HCT116 (cell line): ENCODE results near the gene KSR2.

Source experiments
- CBX3 ChIP-seq: IDR thresholded peaks from 2 replicates; pipeline ENCODE4 v1.6.1; 2012; ENCODE audit warnings: low read depth
- CEBPB ChIP-seq: IDR thresholded peaks from 2 replicates; pipeline ENCODE4 v1.6.1; 2012; ENCODE audit warnings: low read depth
- CTCF ChIP-seq, 3 experiments: fragments of 200-600 bp in 1 of 3; sonication (generic) in 1 of 3; IDR thresholded peaks in 2 of 3; conservative IDR thresholded peaks in 1 of 3; 2 replicates each; pipeline ENCODE4 v1.5.1; 2012 to 2017; ENCODE audit warnings: low read depth in 2 of 3, low read length in 2 of 3, antibody characterized with exemption in 1 of 3, borderline replicate concordance in 1 of 3, control low read depth in 1 of 3, mild to moderate bottlenecking in 1 of 3, mixed read lengths in 1 of 3, mixed run types in 1 of 3, moderate library complexity in 1 of 3; ENCODE audit not compliant: insufficient read depth in 1 of 3
- EZH2 ChIP-seq: fragments of 200-600 bp; sonication (generic); IDR thresholded peaks from 2 replicates; pipeline ENCODE4 v1.6.1; 2017; ENCODE audit warnings: antibody characterized with exemption, mixed run types
- EZH2phosphoT487 ChIP-seq: fragments of 200-600 bp; IDR thresholded peaks from 2 replicates; pipeline ENCODE4 v1.6.1; 2018; ENCODE audit warnings: antibody characterized with exemption, borderline replicate concordance
- POLR2A ChIP-seq: IDR thresholded peaks from 2 replicates; pipeline ENCODE4 v1.7.0; 2011; ENCODE audit warnings: borderline replicate concordance; ENCODE audit not compliant: insufficient read depth, insufficient read length; ENCODE audit errors: extremely low read depth
- RAD21 ChIP-seq: IDR thresholded peaks from 2 replicates; pipeline ENCODE4 v1.6.1; 2012; ENCODE audit warnings: low read depth, mild to moderate bottlenecking
- SIN3A ChIP-seq: IDR thresholded peaks from 2 replicates; pipeline ENCODE4 v1.6.1; 2012; ENCODE audit warnings: low read depth
- TCF7L2 ChIP-seq: IDR thresholded peaks from 2 replicates; pipeline ENCODE4 v1.7.0; 2011; ENCODE audit warnings: borderline replicate concordance, inconsistent platforms; ENCODE audit not compliant: insufficient read depth, insufficient read length; ENCODE audit errors: extremely low read depth
- YY1 ChIP-seq: IDR thresholded peaks from 2 replicates; pipeline ENCODE4 v1.6.1; 2011; ENCODE audit warnings: low read length, low read depth, moderate library complexity, mild to moderate bottlenecking; ENCODE audit not compliant: insufficient replicate concordance; ENCODE audit errors: extremely low read depth
- ZNF274 ChIP-seq: fragments of 200-500 bp; sonication (Bioruptor generic); IDR thresholded peaks from 2 replicates; pipeline ENCODE4 v1.6.1; 2014; ENCODE audit warnings: mild to moderate bottlenecking, low read depth, low read length, inconsistent platforms

GRCh38 chr12:117695956-117696355, 272.8 kb downstream of the KSR2 start:
- TF ChIP-seq CTCF (IDR thresholded peaks at IDR 0.05 in 2 of 3, conservative IDR thresholded peaks at IDR 0.05 in 1 of 3; ENCODE audit: borderline replicate concordance in 1 of 3, insufficient read depth in 1 of 3, low read depth in 2 of 3, low read length in 2 of 3) (no peak), SIN3A (no peak), POLR2A (no peak), CBX3 (no peak), EZH2phosphoT487 (no peak), CEBPB (no peak), RAD21 (no peak), TCF7L2 (no peak), ZNF274 (no peak), EZH2 (no peak), YY1 (no peak)
